Fibroblast of peridontal ligament (primary cell): ENCODE results near the gene SCYGR1.
"Not testable (repeated sequence)": the region's sequence is repeated elsewhere in the genome, so short reads cannot be mapped to it uniquely, and the experiment has no call there.

Experiments used
- DNase-seq: peaks from one replicate; pipeline ENCODE4 v3.0.0-alpha.2; 2010; ENCODE audit errors: extremely low read depth

The SCYGR1 gene

GRCh38 chr2:227402959-227403358 is 15.2 kb upstream of the SCYGR1 start:
- DNase-seq = no peak

GRCh38 chr2:227402321-227402720 is 14.6 kb upstream of the SCYGR1 start:
- DNase-seq = no peak

- DNase-seq = no peak
Observed at GRCh38 chr2:227401550-227401949, 13.8 kb upstream of the SCYGR1 start.

GRCh38 chr2:227398684-227399670 is 11.2 kb upstream of the SCYGR1 start:
- DNase-seq = no peak

GRCh38 chr2:227397562-227397961 is 9.8 kb upstream of the SCYGR1 start:
- no peak for DNase-seq

- no peak for DNase-seq
Observed at GRCh38 chr2:227395556-227395955, 7.8 kb upstream of the SCYGR1 start.

GRCh38 chr2:227394401-227394800 is 6.7 kb upstream of the SCYGR1 start:
- no peak for DNase-seq

GRCh38 chr2:227390468-227391256 is 2.9 kb upstream of the SCYGR1 start:
- no peak for DNase-seq

DNA sequence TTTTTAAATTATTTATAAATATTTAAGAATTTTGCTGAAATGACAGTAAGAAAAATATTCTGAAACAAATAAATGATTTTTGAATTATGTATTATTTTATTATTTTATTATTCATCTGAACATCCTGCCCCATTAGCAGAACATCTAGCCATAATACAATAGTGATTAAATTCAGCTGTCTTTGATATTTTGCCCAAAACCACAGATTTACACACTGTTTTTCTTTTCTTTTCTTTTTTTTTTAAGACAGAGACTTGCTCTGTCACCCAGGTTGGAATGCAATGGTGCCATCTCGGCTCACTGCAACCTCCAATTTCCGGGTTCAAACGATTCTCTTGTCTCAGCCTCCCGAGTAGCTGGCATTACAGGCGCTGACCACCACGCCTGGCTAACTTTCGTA is 1.9 kb upstream of the SCYGR1 start:
- no peak for DNase-seq

GRCh38 chr2:227389231-227389630 is 1.5 kb upstream of the SCYGR1 start:
- no peak for DNase-seq

GRCh38 chr2:227388537-227389011 is 825 bp upstream of the SCYGR1 start:
- peak; percentile 98 for DNase-seq

DNA sequence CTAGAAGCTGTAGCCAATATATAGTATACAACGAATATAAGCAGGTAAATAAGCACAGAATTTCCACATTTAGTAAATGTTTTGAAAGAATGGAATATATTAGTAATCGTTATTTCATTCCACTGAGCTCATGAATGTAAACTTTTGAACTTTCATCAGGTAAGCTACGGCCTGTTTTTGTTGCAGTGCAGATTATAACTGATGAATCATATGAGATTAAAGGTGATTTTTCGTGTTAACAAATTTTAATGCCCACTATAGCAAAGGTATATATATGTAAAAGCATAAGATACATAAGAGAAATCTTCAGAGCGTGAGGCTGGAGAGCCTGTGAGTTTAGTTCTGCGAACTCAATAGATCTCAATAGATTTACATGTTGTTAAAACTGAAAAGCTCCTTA is 1.1 kb downstream of the SCYGR1 start:
- DNase-seq = no peak

DNA sequence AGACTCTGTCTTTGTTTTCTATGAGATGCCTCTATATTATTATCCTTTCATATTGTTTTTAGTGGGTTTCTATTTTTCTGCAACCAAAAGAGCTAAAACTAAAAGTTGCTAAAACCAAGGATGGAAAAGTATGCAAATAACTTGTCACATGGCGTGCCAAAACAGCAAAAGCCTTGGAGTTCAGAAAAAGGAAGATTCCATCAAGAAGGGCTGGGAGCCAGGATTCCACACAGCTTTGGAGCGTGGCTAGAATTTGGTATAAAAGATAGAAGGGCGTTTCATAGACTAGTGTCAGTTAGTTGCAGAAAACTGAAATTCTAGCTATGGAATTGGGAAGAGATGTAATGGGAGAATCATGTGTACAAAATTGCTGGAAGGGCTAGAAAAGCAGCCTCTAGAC is 4.1 kb downstream of the SCYGR1 start:
- peak; percentile 46 for DNase-seq

- DNase-seq = not testable (repeated sequence)
Observed at GRCh38 chr2:227382241-227382835, 5.4 kb downstream of the SCYGR1 start.

GRCh38 chr2:227379095-227379494 is 8.7 kb downstream of the SCYGR1 start, which contains the start of gene TM4SF20:
TSS of gene TM4SF20 (minus strand) at chr2:227379306. CDS start at chr2:227379268, 38 bp downstream.
- DNase-seq = no peak

GRCh38 chr2:227378371-227378782 is 9.4 kb downstream of the SCYGR1 start:
- DNase-seq = no peak

DNA sequence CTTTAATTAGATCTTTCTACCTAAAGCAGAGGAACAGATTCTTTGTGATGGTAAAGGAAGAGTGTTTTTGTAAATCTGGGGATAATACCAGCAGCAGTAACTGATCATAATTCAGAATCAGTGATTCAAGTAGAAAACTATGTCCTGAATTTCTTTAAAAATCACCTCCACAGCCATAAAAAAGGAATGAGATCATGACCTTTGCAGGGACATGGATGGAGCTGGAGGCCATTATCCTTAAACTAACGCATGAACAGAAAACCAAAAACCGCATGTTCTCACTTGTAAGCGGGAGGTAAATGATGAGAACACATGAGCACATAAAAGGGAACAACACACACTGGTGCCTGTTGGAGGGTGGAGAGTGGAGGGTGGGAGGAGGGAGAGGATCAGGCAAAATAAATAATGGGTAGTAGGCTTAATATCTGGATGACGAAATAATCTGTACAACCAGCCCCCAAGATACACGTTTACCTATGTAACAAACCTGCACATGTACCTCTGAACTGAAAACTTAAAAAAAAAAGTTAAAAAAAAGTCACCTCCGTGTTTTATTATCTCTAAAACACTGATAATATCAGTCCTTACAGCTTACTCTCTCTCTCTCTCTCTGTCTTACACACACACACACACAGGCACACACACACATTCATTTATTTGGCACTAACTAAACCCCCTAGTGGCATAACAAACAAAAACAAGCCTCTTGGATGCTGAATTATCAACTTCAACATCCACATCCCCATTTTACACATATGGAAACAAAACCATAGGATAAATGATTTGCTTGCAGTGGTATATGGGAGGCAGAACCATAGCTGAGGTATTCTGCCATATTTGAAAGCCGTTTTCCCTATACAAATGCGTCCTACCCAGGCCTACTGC is 10.0 kb downstream of the SCYGR1 start:
- no peak for DNase-seq

- peak; percentile 51 for DNase-seq
Observed at GRCh38 chr2:227376656-227377396, 10.9 kb downstream of the SCYGR1 start.

DNA sequence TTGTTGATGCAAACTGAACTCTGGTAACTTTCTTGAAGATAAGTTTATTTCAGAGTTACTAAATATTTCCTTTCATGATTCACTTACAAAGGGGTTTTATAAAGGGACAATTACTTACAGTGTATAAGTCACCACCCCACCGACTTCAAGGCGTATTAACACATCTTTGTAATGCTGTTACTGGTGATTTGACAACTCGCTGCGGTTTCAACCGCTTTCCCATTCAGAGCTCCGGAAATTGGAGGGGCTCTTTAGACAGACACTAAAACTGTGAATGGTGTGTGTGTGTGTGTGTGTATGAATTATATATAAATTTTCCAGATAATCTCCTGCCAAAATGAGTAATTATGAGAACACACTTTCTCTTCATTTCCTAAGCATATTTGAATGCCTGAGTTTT is 13.6 kb downstream of the SCYGR1 start:
- no peak for DNase-seq

- no peak for DNase-seq
Observed at GRCh38 chr2:227373389-227373788, 14.4 kb downstream of the SCYGR1 start.
